NCI-H1092 (cell line): ENCODE results near the gene GOLGA2.
"Not testable (repeated sequence)": the region's sequence is repeated elsewhere in the genome, so short reads cannot be mapped to it uniquely, and the experiment has no call there.

ENCODE experiments used
- DNase-seq: peaks from one replicate; lab custom pipeline; 2025; lab: John Stamatoyannopoulos, UW

The GOLGA2 gene

GRCh38 chr9:128242124-128242523 lies 33.7 kb downstream of the GOLGA2 start:
- DNase-seq: no peak

GRCh38 chr9:128233817-128234406 lies 41.9 kb downstream of the GOLGA2 start:
- no peak for DNase-seq

- no peak for DNase-seq
These were observed 43.0 kb downstream of the GOLGA2 start for GRCh38 chr9:128232528-128233428.

- no peak for DNase-seq
These were observed 43.9 kb downstream of the GOLGA2 start for GRCh38 chr9:128231638-128232527.

GRCh38 chr9:128230897-128231296 lies 44.9 kb downstream of the GOLGA2 start:
- not testable (repeated sequence) for DNase-seq

- no peak for DNase-seq
These were observed 49.4 kb downstream of the GOLGA2 start for GRCh38 chr9:128226412-128226801.

GRCh38 chr9:128225770-128226411 lies 49.9 kb downstream of the GOLGA2 start:
- DNase-seq: no peak

GRCh38 chr9:128224877-128225276 lies 50.9 kb downstream of the GOLGA2 start:
- no peak for DNase-seq

GRCh38 chr9:128222880-128223670 lies 52.7 kb downstream of the GOLGA2 start:
- no peak for DNase-seq

GRCh38 chr9:128222026-128222425 lies 53.8 kb downstream of the GOLGA2 start:
- DNase-seq: no peak

GRCh38 chr9:128219831-128220230 lies 56.0 kb downstream of the GOLGA2 start:
- no peak for DNase-seq

- DNase-seq: no peak
These were observed 57.1 kb downstream of the GOLGA2 start for GRCh38 chr9:128218518-128219389.

GRCh38 chr9:128218172-128218517 lies 57.7 kb downstream of the GOLGA2 start:
- DNase-seq: no peak

GRCh38 chr9:128216781-128217553 lies 58.8 kb downstream of the GOLGA2 start:
- no peak for DNase-seq

- DNase-seq: no peak
These were observed 60.1 kb downstream of the GOLGA2 start for GRCh38 chr9:128215491-128216409.

- no peak for DNase-seq
These were observed 61.0 kb downstream of the GOLGA2 start for GRCh38 chr9:128214571-128215490.
